NOMO-1 treated with dmso at 0.1 percent for 144 hours (cell line): ENCODE data around the gene ATP5PO.

Experiments used
- DNase-seq: peaks from one replicate; lab custom pipeline; 2025; ENCODE audit not compliant: unreplicated experiment; lab: John Stamatoyannopoulos, UW

ATP5PO gene

GRCh38 chr21:33901412-33902288, 14.0 kb downstream of the ATP5PO start:
- no peak for DNase-seq

- no peak for DNase-seq
Measured at GRCh38 chr21:33899199-33899598, 16.4 kb downstream of the ATP5PO start.

- DNase-seq = no peak
Measured at GRCh38 chr21:33898586-33898985, 17.0 kb downstream of the ATP5PO start.

DNA sequence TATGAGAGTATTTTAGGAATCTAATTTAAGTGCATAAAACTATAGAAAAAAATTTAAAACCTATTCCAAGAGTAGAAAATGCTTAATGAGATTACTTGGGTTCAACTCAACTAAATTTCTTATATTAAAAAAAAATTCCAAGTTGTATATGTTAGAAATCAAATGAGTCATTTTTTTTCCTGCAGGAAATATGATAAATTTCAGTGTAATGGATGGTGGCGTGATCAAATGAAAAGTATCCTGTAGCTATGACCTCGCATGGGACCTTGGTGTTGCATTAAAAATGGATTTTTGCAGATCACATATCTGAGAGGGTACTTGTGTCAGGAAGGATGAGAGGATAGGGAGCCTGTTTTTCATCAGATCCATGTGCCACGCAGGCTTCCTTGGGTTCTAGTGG, 17.9 kb downstream of the ATP5PO start:
- DNase-seq = no peak

- no peak for DNase-seq
Measured at GRCh38 chr21:33897098-33897497, 18.5 kb downstream of the ATP5PO start.

GRCh38 chr21:33896691-33897090, 18.9 kb downstream of the ATP5PO start:
- no peak for DNase-seq

DNA sequence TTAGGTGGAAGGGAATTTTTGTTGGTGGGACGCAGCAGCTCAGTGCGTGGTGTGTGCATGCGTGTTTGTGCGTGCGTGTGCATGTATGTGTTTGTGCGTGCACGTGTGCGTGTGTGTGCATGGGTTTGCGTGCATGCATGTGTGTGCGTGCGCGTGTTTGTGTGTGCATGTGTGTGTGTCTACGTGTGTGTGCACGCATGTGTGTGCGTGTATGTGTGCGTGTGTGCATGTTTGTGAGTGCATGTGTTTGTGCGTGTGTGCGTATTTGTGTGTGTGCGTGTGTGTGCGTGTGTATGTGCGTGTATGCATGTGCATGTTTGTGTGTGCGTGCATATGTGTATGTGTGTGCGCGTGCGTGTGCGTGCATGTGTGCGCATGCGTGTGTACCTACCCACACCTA, 20.2 kb downstream of the ATP5PO start:
- DNase-seq = no peak

DNA sequence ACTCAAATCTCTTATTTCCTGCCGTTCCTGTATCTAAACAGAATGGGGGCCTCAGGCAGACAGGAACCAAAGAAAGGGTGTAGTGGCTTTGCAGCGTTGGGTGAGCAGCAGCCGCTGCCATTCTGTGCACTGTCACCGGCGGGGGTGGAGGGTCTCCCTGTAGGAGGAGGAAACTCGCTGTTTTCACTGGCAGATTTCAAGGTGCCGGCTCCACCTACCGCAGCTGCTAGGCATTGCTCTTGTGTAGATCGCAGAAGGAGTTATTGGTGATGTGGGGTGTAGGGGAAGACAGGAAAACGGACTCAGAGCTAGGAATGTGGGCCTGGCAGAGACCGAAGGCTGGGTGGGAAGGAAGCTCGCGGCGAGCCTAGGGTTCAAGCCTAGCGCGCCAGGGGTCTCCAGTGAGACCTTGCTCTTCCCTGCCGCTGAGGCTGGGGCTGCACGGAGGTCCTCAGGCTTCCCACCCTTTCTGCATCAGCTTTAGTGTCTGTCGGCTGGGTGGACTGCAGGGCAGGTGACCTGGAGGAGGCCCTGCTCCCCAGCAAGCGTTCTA, 20.8 kb downstream of the ATP5PO start:
- DNase-seq = peak; percentile 52

GRCh38 chr21:33893917-33894316, 21.7 kb downstream of the ATP5PO start:
- no peak for DNase-seq

GRCh38 chr21:33892853-33893252, 22.8 kb downstream of the ATP5PO start:
- no peak for DNase-seq

DNA sequence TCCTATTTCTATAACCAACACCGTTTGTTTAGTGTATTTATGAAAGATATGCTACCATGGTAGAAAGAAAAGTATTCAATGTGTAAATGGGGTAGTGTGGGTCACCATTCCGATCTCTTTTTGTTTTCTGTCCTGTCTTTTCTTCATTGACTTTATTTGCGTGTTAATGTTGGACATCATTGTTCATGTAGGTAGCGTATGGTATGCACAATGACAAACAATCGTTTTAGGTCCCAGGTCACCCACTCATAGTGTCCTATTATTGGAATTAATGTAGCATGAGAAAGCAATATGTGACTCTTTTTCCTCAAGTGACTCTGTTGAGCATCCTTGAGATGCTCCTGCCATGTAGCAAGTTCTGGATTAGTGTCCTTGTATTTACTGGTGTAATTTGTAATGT, 25.4 kb downstream of the ATP5PO start:
- DNase-seq = no peak

DNA sequence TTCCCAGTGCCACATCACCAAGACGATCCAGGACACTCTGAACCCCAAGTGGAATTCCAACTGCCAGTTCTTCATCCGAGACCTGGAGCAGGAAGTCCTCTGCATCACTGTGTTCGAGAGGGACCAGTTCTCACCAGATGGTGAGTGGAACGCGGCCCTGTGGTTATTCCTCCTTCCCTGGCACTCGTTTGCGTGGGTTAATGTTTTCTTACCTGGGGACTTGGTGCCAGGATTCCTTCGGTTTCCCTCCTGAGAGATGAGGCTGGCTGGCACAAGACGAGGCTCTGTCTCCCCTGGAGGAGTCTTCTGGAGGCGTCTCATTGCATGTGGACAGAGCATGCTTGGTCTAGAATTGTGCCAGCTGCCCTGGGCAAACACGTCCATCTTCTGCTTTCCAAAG, 29.3 kb downstream of the ATP5PO start:
- DNase-seq = no peak

- DNase-seq = no peak
Measured at GRCh38 chr21:33885172-33885514, 30.5 kb downstream of the ATP5PO start.

DNA sequence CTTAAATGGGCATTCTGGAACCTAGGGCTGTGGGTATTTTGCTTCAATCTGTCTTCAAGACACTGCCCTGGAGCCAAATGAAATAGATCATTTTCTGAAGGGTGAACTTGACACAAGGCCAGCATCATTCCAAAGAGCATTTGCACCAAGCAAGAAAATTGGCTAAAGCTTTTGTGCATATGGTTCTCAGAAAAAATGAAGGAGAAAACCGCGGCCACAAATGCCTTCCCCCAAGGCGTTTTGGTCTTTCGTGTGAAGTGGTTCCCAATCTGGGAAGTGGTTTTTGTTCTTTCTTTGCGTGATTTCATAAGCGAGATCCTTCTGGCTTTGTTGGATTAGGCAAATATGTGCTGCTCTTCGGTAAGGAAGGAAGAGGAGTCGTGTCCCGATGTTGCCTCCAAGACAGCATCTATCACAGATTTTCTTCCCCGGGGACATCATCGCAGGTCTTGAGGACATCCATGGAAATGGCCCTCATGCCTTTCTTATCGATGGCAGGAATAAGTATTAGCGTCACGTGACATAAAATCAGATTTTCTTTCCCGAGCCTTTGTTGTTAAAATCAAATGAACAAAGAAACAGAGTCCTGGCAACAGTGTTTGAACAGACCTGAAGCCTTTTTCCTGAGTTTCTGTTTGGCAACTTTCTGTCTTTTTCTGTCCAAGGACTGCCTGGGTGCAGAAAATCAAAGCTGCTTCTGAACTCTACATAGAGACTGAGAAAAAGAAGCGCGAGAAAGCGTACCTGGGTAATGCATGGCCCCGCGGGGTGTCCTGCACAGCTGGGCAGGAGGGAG, 31.0 kb downstream of the ATP5PO start:
- DNase-seq = no peak

DNA sequence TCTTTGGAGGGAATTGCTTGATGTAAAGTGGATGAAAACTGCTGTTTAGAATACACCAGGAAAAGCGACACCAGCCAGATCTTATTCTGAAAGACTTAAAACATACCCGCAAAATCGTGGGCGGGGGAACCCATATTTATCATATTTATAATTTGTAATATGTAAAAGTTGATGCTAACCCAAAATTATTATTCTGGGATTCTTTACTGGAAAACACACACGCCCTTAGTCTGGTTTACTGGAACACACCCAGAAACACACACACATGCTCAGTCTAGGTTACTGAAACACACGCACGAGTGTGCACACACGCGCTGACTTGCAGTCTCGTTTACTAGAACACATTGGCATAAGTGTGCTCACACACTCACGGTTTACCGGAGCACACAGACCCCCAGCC, 32.5 kb downstream of the ATP5PO start:
- DNase-seq = no peak

DNA sequence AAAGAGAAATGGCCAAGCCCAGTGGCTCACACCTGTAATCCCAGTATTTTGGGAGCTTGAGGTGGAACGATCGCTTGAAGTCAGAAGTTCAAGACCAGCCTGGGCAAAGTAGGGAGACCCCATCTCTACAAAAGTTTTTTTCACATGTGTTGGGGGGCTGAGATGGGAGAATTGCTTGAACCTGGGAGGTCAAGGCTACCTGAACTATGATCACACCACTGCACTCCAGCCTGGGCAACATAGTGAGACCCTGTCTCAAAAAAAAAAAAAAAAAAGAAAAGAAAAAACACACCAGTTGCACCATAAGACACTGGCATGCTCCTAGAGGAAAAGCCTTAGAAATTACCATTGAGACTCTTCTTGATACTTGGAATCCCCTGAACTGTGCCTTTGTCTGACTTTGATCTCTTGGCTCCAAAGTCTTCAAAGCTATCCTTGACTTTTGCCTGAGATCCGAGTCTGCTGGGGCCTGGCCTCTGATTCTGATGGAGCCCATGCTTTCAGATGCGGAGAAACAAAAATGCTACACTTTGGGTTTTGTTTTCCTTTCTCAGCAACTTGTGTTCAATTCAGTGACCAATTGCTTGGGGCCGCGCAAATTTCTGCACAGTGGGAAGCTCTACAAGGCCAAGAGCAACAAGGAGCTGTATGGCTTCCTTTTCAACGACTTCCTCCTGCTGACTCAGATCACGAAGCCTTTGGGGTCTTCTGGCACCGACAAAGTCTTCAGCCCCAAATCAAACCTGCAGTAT, 33.7 kb downstream of the ATP5PO start:
- DNase-seq = no peak

- DNase-seq = no peak
Measured at GRCh38 chr21:33880626-33881025, 35.0 kb downstream of the ATP5PO start.

GRCh38 chr21:33878824-33879223, 36.8 kb downstream of the ATP5PO start:
- no peak for DNase-seq

- DNase-seq = no peak
Measured at GRCh38 chr21:33875026-33875695, 40.4 kb downstream of the ATP5PO start.

DNA sequence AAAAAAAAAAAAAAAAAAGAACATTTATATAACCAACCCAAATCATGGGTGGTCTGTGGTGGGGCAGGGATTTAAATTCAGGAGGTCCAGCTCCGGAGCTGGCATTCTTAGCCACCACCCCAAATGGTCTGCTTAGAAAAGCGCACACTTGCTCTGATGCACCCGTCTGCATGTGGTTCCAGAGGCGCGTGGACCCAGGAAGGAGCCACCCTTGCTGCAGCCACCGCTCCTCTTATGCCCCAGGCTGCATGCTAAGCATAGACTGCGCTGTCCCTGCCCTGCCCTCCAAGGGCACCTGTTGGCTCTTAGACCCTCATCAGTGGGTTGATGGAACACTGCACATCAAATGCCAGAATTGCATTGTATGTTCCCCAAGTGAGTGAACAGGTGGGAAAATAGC, 41.4 kb downstream of the ATP5PO start:
- DNase-seq = no peak
